Neural progenitor cell (in vitro differentiated cells): ENCODE data around the gene SRRM1. TPM values are rescaled to one million over a fixed set of nuclear protein-coding genes. Genes with fewer than 3 reads are reported as not detected.

Experiments used
- DNase-seq: peaks from one replicate; pipeline ENCODE4 v3.0.0-alpha.2; 2016; ENCODE audit warnings: low spot score
- H2AFZ ChIP-seq: fragments of 200-600 bp; sonication (generic); replicated peaks from 2 replicates; pipeline ENCODE4 v1.6.1; 2016; ENCODE audit warnings: antibody characterized with exemption
- H3F3A ChIP-seq: fragments of 200-600 bp; sonication (generic); 2 replicates; pipeline ENCODE4 v1.6.1; 2016; ENCODE audit warnings: antibody characterized with exemption, low read depth
- H3K27ac ChIP-seq: fragments of 200-600 bp; sonication (generic); 2 replicates; pipeline ENCODE4 v1.5.1; 2016; ENCODE audit warnings: mild to moderate bottlenecking
- H3K27me3 ChIP-seq: fragments of 200-600 bp; sonication (generic); 2 replicates; pipeline ENCODE4 v1.6.1; 2016; ENCODE audit warnings: mild to moderate bottlenecking, moderate library complexity
- H3K36me3 ChIP-seq: fragments of 200-600 bp; sonication (generic); 2 replicates; pipeline ENCODE4 v1.5.1; 2016
- H3K4me1 ChIP-seq: fragments of 200-600 bp; sonication (generic); 2 replicates; pipeline ENCODE4 v1.6.1; 2016; ENCODE audit warnings: mixed run types
- H3K4me2 ChIP-seq: fragments of 200-600 bp; sonication (generic); 2 replicates; pipeline ENCODE4 v1.6.1; 2016
- H3K4me3 ChIP-seq: fragments of 200-600 bp; sonication (generic); 2 replicates; pipeline ENCODE4 v1.5.1; 2016
- H3K79me2 ChIP-seq: fragments of 200-600 bp; sonication (generic); 2 replicates; pipeline ENCODE4 v1.6.1; 2016; ENCODE audit warnings: low read depth
- H3K9ac ChIP-seq: fragments of 200-600 bp; sonication (generic); 2 replicates; pipeline ENCODE4 v1.6.1; 2016
- H3K9me3 ChIP-seq: fragments of 200-600 bp; sonication (generic); 2 replicates; pipeline ENCODE4 v1.5.1; 2016; ENCODE audit warnings: low read depth
- H4K20me1 ChIP-seq: fragments of 200-600 bp; sonication (generic); 2 replicates; pipeline ENCODE4 v1.6.1; 2016; ENCODE audit warnings: low read depth
- H3K27ac Mint-ChIP-seq: 3 replicates; pipeline ENCODE4 v1.8.0; 2021; ENCODE audit warnings: mixed read lengths
- H3K27me3 Mint-ChIP-seq: 2 replicates; pipeline ENCODE4 v1.8.0; 2022; ENCODE audit warnings: low read depth, mild to moderate bottlenecking, inconsistent platforms, moderate library complexity, mixed read lengths; ENCODE audit not compliant: insufficient read depth
- H3K36me3 Mint-ChIP-seq: 3 replicates; pipeline ENCODE4 v1.8.0; 2021; ENCODE audit warnings: mixed read lengths
- H3K4me1 Mint-ChIP-seq: 3 replicates; pipeline ENCODE4 v1.8.0; 2021; ENCODE audit warnings: mixed read lengths
- H3K4me3 Mint-ChIP-seq: 3 replicates; pipeline ENCODE4 v1.8.0; 2021; ENCODE audit warnings: mild to moderate bottlenecking, moderate library complexity, mixed read lengths
- H3K9me3 Mint-ChIP-seq: 3 replicates; pipeline ENCODE4 v1.8.0; 2020; ENCODE audit warnings: mixed read lengths
- EZH2 ChIP-seq: fragments of 200-600 bp; sonication (generic); IDR thresholded peaks from 2 replicates; pipeline ENCODE4 v1.6.1; 2017; ENCODE audit warnings: antibody characterized with exemption, mild to moderate bottlenecking, moderate library complexity
- EZH2phosphoT487 ChIP-seq: fragments of 200-600 bp; sonication (generic); IDR thresholded peaks from 2 replicates; pipeline ENCODE4 v1.6.1; 2017; ENCODE audit warnings: antibody characterized with exemption
- total RNA-seq: library from RNA; depleted of rRNA; stranded (reverse); fragments of >200 nt; gene quantifications from 2 replicates; pipeline ENCODE4 v1.2.3, GENCODE V29; 2015; ENCODE audit warnings: low replicate concordance
- TF ChIP-seq, protein P1 (sequence below): fragments of 200-600 bp; sonication (generic); IDR thresholded peaks from 2 replicates; pipeline ENCODE4 v1.5.1; 2017; ENCODE audit warnings: antibody characterized with exemption, mild to moderate bottlenecking

SRRM1 gene
- total RNA-seq, 1 donor from 2014 or later: 164 TPM

DNA sequence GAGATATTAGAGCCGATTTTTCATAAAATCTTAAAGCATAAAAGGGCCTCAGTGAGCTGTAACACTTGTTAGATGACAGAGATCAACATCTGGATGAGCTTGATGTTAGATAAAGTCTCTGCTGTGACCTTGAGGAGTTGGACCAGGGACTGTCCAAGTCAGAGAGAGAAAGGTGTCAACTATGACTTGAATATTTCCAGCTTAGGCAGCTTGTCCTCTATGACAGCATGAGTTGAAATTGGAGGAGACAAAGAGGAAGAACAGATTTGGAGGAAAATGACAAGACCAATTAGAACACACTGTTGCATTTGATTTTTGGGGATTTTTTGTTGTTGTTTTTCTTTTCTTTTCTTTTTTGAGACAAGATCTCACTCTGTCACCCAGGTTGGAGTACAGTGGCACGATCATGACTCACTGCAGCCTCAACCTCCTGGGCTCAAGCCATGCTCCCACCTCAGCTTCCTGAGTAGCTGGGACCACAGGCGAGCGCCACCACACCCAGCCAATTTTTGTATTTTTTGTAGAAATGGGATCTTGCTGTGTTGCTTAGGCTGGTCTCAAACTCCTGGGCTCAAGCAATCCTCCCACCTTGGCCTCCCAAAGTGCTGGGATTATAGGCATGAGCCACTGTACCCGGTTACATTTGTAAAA, 66.8 kb downstream of the SRRM1 start:
- Histone ChIP-seq H3K9me3 (no peaks in the 10 kb centered on the region), H3F3A (peaks cover 14% of the 10 kb centered on the region), H3K4me1 (peaks cover 6% of the 10 kb centered on the region), H3K79me2 (no peaks in the 10 kb centered on the region), H3K36me3 (no peaks in the 10 kb centered on the region), H3K27ac (no peak overlapping the region), H3K27me3 (no peaks in the 10 kb centered on the region), H3K4me2 (no peak overlapping the region), H3K4me3 (no peak overlapping the region), H2AFZ (no peak overlapping the region), H4K20me1 (no peaks in the 10 kb centered on the region), H3K9ac (no peak overlapping the region)
- peaks cover 6% of the 10 kb centered on the region for H3K27me3 Mint-ChIP-seq
- TF ChIP-seq, protein P1, sequence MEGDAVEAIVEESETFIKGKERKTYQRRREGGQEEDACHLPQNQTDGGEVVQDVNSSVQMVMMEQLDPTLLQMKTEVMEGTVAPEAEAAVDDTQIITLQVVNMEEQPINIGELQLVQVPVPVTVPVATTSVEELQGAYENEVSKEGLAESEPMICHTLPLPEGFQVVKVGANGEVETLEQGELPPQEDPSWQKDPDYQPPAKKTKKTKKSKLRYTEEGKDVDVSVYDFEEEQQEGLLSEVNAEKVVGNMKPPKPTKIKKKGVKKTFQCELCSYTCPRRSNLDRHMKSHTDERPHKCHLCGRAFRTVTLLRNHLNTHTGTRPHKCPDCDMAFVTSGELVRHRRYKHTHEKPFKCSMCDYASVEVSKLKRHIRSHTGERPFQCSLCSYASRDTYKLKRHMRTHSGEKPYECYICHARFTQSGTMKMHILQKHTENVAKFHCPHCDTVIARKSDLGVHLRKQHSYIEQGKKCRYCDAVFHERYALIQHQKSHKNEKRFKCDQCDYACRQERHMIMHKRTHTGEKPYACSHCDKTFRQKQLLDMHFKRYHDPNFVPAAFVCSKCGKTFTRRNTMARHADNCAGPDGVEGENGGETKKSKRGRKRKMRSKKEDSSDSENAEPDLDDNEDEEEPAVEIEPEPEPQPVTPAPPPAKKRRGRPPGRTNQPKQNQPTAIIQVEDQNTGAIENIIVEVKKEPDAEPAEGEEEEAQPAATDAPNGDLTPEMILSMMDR: no peak
- TF ChIP-seq EZH2: no peak
- TF ChIP-seq EZH2phosphoT487: no peak
- H3K36me3 Mint-ChIP-seq: no peaks in the 10 kb centered on the region
- H3K27ac Mint-ChIP-seq: peak overlapping the region; percentile 79
- H3K4me3 Mint-ChIP-seq: no peak overlapping the region
- no peak for DNase-seq
- peaks cover 10% of the 10 kb centered on the region for H3K4me1 Mint-ChIP-seq
- no peaks in the 10 kb centered on the region for H3K9me3 Mint-ChIP-seq

DNA sequence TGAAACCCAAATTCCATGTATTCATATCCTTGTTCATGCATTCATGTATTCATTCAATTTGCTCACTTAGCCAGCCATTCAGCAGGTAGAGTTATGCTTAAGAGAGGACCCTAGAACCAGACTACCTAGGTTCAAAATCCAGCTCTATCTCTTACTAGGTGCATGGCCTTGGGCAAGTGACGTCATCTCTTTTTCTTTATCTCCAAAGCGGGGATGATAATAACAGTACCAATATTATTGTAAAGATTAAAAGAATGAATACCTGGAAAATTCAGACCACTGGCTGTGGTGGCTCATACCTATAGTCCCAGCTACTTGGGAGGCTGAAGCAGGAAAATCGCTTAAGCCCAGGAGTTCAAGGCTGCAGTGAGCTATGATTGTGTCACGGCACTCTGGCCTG, 68.2 kb downstream of the SRRM1 start:
- Histone ChIP-seq H2AFZ (no peak overlapping the region), H3K9ac (no peak overlapping the region), H3F3A (peaks cover under 1% of the 10 kb centered on the region), H3K4me2 (no peak overlapping the region), H3K27me3 (no peaks in the 10 kb centered on the region), H3K9me3 (no peaks in the 10 kb centered on the region), H3K36me3 (no peaks in the 10 kb centered on the region), H3K27ac (no peak overlapping the region), H4K20me1 (no peaks in the 10 kb centered on the region), H3K4me3 (no peak overlapping the region), H3K79me2 (no peaks in the 10 kb centered on the region), H3K4me1 (no peaks in the 10 kb centered on the region)
- Mint-ChIP-seq H3K27ac (no peak overlapping the region), H3K4me3 (no peak overlapping the region), H3K9me3 (no peaks in the 10 kb centered on the region), H3K27me3 (peaks cover 6% of the 10 kb centered on the region), H3K36me3 (no peaks in the 10 kb centered on the region), H3K4me1 (no peaks in the 10 kb centered on the region)
- no peak for DNase-seq
- TF ChIP-seq, protein P1: no peak
- no peak for TF ChIP-seq EZH2phosphoT487

DNA sequence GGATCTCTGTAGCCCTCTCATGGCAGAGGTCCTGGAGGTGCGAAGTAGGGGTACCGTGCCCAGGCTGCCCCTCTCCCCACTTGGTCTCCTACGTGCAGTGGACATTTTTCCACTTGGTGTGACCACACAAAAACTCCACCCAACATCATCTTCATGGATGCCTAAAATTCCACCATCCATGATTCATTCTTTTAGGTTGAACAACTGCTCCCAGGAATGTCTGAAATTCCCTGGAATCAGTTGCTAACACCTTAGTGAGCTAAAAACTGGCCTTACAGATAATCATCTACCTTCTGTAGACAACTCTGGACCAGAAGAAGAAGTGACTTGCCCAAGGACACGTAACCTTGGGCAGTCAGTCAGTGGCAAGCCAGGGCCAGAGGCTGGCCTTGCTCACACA, 70.1 kb downstream of the SRRM1 start:
- Histone ChIP-seq H3K79me2 (no peaks in the 10 kb centered on the region), H3K4me1 (no peaks in the 10 kb centered on the region), H3K36me3 (no peaks in the 10 kb centered on the region), H3K4me2 (no peak overlapping the region), H3F3A (no peaks in the 10 kb centered on the region), H3K9me3 (no peaks in the 10 kb centered on the region), H4K20me1 (no peaks in the 10 kb centered on the region), H3K27ac (no peak overlapping the region), H3K4me3 (no peak overlapping the region), H3K27me3 (no peaks in the 10 kb centered on the region), H2AFZ (no peak overlapping the region), H3K9ac (no peak overlapping the region)
- Mint-ChIP-seq H3K27me3 (peaks cover 10% of the 10 kb centered on the region), H3K4me3 (no peak overlapping the region), H3K4me1 (no peaks in the 10 kb centered on the region), H3K27ac (no peak overlapping the region), H3K36me3 (no peaks in the 10 kb centered on the region), H3K9me3 (no peaks in the 10 kb centered on the region)
- TF ChIP-seq EZH2 (no peak), EZH2phosphoT487 (no peak)
- TF ChIP-seq, protein P1: no peak
- DNase-seq: no peak
